ENCODE measurements around the gene LRRC52.

The LRRC52 gene

DNA sequence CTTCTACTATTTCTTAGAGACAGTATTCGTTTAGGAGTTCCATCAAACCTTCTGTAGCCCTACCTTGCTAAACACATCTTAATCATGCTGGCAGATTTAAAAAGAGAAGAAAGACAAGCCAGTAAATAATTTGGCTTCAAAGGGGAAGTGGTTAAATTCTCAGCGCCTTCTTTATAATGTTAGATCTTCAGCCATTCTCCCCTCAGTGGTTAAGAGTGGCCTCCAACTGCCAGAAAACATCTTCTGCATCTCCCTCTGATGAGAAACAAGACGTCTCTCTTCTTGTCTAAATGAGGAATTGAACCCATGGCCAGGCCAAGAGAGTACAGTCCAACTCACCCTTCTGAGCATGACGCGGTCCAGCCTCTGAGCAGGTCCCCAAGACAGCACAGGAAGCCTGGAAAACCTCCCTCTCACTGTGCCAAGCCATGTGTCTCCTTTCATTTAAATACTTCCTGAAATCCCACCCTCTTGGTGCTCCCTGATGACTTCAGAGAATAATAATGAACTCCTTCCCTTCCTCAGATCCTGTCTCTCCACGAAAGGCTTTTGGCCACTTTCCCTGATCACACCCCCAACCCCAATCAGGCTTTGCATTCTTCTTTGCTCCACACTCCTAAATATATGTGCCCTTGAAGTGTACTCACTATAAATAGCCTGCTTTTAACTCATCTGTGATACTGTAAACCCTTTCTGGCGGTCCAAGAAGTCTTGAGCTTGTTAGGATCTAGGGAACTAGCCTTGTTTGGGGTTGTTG is 16.4 kb upstream of the LRRC52 start:
- Mint-ChIP-seq H3K9me3 (peaks cover 3 to 5% of the 10 kb centered on the region in 2 donors), H3K4me3 (no peak overlapping the region), H3K27ac (no peak overlapping the region), H3K4me1 (no peaks in the 10 kb centered on the region), H3K27me3 (peaks cover 65% of the 10 kb centered on the region)
- no peak for DNase-seq
- no peak for ATAC-seq

DNA sequence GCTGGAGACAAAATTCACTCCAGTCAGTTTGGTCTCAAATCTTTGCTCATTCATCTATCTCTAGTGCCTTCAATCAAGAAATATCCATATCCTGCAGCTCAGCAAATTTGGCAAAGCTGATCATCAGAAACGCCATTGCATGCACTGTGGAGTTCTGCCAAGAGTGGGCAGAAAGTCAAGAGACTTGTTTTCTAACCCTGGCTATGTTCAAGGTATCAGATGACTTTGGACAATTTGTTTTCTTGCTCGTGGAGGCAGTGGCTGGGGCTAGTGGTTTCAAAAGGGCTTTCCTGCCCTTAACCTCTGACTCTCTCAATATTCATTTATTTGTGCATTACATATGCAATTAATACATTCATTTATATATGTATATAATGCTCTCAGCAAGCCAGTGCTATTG is 12.8 kb upstream of the LRRC52 start:
- Mint-ChIP-seq H3K4me1 (no peaks in the 10 kb centered on the region), H3K9me3 (no peaks in the 10 kb centered on the region), H3K4me3 (no peak overlapping the region), H3K27me3 (peaks cover 49% of the 10 kb centered on the region), H3K27ac (no peak overlapping the region)
- DNase-seq (no peak), ATAC-seq (no peak)

DNA sequence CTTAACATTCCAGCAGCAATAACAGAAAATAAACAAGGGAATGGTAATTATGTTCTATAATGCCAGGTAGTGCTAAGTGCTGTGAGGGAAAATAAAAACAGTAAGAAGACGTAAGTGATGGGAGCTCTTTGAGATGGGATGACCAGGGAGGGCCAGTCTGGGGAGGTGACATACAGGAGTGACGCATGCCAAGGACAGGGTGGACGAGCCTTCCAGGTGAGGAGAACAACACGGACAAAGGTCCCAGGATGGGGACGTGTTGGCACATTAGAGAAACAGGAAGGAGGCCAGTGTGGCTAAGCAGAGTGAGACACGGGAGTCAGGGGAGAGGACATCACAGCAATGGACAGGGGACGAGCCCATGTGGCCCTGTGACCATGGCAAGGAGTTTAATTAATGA is 11.7 kb upstream of the LRRC52 start:
- DNase-seq = no peak
- peaks cover 3% of the 10 kb centered on the region for H3K4me1 Mint-ChIP-seq
- H3K4me3 Mint-ChIP-seq = no peak overlapping the region
- peaks cover 39% of the 10 kb centered on the region for H3K27me3 Mint-ChIP-seq
- no peak for ATAC-seq
- no peaks in the 10 kb centered on the region for H3K9me3 Mint-ChIP-seq
- H3K27ac Mint-ChIP-seq = no peak overlapping the region

DNA sequence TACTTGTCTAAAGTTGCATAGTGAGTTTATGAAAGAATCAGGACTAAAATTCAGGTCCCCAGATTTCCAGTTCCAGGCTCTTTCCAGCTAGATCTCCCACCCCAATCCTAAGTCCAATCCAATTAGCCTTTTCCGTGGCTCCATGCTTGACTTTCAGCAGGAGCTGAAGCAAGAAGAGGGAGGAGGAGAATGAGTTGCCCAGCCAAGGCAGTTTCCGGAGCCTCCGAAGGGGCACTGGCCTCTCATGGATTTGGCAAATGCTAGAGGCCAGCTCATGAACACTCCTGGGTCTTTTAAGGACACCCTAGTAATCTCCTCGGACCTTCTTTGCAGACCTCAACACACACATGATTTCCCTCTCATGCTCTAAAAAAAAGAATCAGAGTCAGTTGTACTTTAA is 10.5 kb upstream of the LRRC52 start:
- H3K27me3 Mint-ChIP-seq = peaks cover 35% of the 10 kb centered on the region
- H3K9me3 Mint-ChIP-seq = no peaks in the 10 kb centered on the region
- no peak overlapping the region for H3K27ac Mint-ChIP-seq
- no peak for DNase-seq
- no peak for ATAC-seq
- peaks cover 7% of the 10 kb centered on the region for H3K4me1 Mint-ChIP-seq
- no peak overlapping the region for H3K4me3 Mint-ChIP-seq

DNA sequence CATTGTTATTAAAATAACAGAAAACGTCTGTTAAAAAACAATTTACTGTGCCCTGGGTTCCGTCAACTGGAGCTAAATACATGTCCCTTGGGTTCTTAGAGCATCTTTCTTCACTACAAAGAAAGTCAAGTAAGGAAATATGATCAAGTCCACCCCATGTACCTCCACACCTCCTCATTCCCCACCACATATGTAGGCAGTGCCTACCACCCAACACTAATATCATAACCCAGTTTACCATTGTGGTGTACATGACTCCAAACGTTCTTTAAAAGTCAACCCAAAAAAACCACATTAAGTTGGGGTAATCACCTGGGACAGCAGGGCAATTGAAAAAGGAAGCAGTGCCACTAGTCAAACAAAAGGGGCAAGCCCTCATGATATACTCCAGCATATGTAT is 7.8 kb upstream of the LRRC52 start:
- H3K4me3 Mint-ChIP-seq = no peak overlapping the region
- ATAC-seq (peak; percentile 76), DNase-seq (peak in 1 of 2 donors; percentile 10)
- H3K27ac Mint-ChIP-seq = no peak overlapping the region
- H3K27me3 Mint-ChIP-seq = peaks cover 46% of the 10 kb centered on the region
- peaks cover 7% of the 10 kb centered on the region for H3K4me1 Mint-ChIP-seq
- no peaks in the 10 kb centered on the region for H3K9me3 Mint-ChIP-seq

DNA sequence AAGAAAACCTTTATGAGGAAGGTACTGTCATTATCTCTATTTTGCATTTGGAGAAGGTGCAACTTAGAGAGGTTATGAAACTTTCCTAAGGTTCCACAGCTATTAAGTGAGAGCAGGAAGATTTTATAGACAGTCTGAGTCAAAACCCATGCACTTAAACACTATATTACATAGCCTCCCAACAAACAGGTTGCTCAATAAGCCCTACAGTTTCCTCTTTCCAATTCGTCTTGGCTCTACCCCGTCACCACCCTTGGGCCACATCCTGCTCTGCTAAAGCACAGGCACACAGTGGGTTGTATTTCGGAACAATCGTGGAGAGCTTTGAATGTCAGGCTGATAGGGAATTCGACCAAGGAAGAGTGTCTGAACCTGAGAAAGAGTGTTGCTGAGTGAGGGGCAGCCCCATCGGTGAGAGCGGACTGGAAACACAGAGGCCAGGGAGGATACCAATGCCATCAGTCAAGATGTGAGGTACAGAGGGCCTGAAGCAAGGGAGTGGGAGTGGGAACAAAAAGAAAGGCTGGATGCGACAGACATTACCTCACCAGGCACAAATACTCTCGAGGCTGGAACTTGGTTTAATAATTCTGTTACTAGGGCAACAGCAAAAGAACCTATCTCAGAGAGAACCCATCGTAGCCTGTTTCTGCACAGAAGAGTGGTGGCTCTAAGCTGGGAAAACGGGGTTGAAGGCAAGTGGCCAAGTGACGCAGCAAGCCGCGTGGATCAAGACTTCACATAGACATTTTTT is 6.3 kb upstream of the LRRC52 start:
- Mint-ChIP-seq H3K4me1 (peaks cover 7% of the 10 kb centered on the region), H3K27ac (no peak overlapping the region), H3K9me3 (no peaks in the 10 kb centered on the region), H3K27me3 (peaks cover 43% of the 10 kb centered on the region), H3K4me3 (no peak overlapping the region)
- ATAC-seq (peak; percentile 61), DNase-seq (no peak)

DNA sequence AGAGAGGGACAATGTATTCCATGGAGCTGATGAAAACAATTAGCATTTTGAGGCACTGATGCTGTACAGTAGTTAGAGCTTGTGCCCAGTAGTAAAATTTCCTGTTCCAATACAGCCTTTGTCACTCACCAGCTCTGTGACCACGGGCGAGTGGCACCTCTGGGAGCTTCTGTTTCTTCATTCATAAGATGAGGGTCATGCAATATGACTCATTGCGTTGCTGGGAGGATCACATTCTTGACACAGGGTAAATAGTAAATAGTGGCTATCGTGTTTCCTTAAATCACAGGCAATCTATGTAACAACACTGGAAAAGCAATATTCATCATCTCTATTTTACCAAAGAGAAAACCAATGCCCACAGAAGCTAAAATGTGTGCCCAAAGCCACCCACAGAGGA is 4.5 kb upstream of the LRRC52 start:
- Mint-ChIP-seq H3K27me3 (peaks cover 51% of the 10 kb centered on the region), H3K27ac (no peak overlapping the region), H3K4me3 (no peak overlapping the region), H3K9me3 (no peaks in the 10 kb centered on the region), H3K4me1 (peaks cover 14% of the 10 kb centered on the region)
- ATAC-seq (no peak), DNase-seq (no peak)

DNA sequence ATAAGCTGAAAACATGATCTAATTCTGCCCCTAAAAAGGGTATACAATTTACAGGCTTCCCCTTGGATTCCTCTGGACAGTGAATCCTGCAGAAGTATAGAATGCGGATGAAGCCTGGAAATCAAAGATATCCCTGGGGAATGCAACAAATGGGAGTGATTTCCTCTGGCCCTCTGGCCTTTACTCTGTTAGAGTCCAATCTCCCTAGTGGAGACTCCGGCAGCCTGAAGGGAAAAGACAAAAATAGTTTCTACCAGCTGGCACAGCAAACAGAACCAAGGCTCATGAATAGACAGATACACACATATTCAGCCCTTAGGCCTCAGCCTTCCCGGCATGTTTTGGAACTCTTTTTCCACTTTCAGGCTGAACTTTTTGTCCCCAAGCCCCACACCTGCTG is 3.9 kb upstream of the LRRC52 start:
- ATAC-seq = no peak
- no peak overlapping the region for H3K27ac Mint-ChIP-seq
- H3K4me1 Mint-ChIP-seq = peaks cover 14% of the 10 kb centered on the region
- H3K27me3 Mint-ChIP-seq = peaks cover 57% of the 10 kb centered on the region
- DNase-seq = no peak
- no peak overlapping the region for H3K4me3 Mint-ChIP-seq
- no peaks in the 10 kb centered on the region for H3K9me3 Mint-ChIP-seq

DNA sequence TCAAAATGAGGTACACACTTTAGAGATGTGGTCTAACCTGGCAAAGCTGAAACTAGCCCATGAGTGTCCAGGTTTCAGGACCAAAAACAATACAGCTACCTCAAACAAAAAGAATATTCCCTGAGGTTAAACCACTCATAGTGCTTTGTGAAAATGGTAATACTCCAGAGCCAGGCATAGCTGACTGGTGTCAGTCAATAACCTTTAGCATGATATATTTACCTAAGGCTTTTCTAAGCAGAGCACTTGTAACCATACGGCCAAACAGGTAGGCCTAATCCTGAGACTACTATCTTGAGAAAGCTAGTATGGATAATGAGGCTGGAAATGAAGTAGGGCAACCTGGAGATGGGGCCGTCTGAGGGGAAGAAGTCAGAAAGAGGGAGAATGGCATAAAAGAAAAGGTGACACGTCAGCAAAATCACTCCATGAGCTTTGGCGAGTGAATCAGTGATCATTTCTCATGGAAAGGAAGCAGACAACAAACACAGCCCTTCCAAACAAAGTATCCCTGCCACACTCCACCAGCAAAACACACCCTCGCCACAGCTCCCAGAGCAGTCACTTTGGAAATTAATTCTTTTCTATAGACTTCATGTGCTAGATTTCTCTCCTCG is 1.7 kb upstream of the LRRC52 start:
- ATAC-seq = no peak
- Mint-ChIP-seq H3K27ac (no peak overlapping the region), H3K27me3 (peaks cover 79% of the 10 kb centered on the region), H3K9me3 (no peaks in the 10 kb centered on the region), H3K4me1 (peaks cover 11% of the 10 kb centered on the region), H3K4me3 (no peak overlapping the region)
- no peak for DNase-seq

DNA sequence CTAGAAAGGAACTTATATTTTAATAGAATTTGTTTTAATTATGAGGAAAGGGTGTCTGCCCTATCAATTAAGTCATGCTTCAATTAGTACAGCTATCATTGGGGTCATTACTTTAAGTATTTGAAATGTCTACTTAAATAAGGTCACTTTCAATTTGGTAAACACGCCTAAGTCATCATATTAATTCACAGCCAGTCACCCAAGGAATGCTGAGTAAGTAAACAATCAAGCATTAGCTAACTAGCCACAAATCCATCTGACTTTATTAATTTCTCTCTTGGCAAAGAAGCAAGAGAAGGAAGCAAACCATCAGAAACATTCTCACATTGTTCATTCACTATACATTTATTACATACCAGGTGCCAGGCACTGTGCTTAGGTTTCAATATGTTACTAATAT is 1.2 kb upstream of the LRRC52 start:
- ATAC-seq = no peak
- peaks cover 79% of the 10 kb centered on the region for H3K27me3 Mint-ChIP-seq

DNA sequence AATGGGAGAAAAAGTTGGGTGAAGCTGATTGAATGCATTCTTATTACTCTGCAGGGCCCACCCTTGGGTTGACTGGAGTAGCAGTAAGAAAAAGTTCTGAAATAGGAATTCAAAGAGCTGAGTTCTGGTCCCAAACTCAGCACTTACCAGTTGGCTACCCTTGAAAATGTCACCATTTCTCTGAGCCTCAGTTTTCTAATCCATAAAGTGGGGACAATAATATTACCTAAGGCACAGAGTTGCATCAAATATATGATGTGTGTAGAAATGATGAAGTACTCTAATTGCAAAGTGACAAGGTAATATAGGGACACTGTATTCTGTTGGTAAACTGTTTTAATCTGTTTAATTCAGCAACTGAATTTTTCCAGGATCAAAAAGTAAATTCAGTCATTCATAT is 1.2 kb downstream of the LRRC52 start:
- Mint-ChIP-seq H3K27ac (no peak overlapping the region), H3K4me1 (peaks cover 7% of the 10 kb centered on the region), H3K9me3 (no peaks in the 10 kb centered on the region), H3K27me3 (peaks cover 82% of the 10 kb centered on the region), H3K4me3 (no peak overlapping the region)
- no peak for ATAC-seq
- no peak for DNase-seq

More for the DNA sequence above, 1.2 kb upstream of the LRRC52 start:
- H3K4me1 Mint-ChIP-seq = peaks cover 7% of the 10 kb centered on the region
- no peak for DNase-seq
- H3K27ac Mint-ChIP-seq = no peak overlapping the region
- no peak overlapping the region for H3K4me3 Mint-ChIP-seq
- H3K9me3 Mint-ChIP-seq = no peaks in the 10 kb centered on the region

DNA sequence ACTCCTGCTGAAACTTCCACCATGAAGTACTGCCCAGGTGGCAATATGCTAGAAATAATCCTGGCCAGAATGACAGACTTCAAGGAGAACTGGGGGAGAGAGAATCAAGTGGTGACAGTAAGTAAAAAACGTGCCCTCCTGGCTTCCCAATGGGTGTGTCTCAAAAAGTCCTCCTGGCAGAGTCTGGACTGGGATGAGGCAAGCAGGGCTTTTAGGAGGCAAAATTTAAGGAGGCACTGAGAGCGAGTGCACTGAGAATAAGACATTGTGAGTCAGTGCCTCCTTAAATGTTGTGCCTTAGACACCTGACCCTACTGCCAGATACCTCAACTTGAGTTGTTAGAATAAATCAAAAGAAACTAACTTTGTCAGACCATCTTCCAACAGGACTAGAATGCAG is 2.2 kb downstream of the LRRC52 start:
- DNase-seq (no peak), ATAC-seq (no peak)
- Mint-ChIP-seq H3K27me3 (peaks cover 72% of the 10 kb centered on the region), H3K9me3 (no peaks in the 10 kb centered on the region), H3K4me1 (peaks cover 7% of the 10 kb centered on the region), H3K4me3 (no peak overlapping the region), H3K27ac (no peak overlapping the region)

DNA sequence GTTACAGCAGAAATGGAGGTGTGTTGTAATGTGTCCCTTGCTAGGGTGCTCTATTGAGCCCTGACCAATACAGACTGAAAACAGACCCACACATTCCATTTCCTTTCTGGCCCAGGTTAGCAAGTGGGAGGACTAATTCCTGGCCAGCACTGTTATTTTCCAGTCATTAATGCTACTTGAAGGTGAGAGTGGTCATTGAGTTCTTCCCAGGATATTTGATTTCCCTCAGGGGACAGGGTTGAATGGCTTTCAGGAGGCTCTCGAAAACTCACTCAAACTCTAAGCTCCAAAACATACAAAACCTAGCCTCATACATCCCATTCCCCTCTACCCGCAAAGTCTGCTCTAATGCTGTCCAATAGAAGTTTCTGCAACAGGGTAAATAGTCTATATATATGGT is 6.2 kb downstream of the LRRC52 start:
- Mint-ChIP-seq H3K27me3 (peaks cover 51% of the 10 kb centered on the region), H3K9me3 (no peaks in the 10 kb centered on the region), H3K4me3 (no peak overlapping the region), H3K4me1 (no peaks in the 10 kb centered on the region), H3K27ac (no peak overlapping the region)
- no peak for ATAC-seq
- DNase-seq = no peak

DNA sequence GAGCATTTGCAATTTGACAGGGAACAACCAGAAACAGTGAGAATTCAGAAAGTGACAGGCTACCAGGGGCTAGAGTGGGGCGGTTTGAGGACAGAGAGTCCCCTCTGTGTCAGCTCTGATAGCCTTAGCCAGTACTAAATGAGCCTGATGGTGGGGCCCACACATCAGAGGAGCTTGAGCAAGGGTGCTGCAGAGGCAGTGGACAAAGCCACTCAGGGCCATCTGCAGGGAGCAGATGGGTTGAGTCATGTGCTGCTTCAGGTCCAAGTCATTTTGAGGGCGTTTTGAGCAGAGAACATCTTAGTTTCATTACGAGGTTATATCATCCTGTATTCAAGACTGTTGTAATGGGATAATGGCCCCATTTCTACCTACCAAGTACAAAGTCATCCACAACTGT is 7.7 kb downstream of the LRRC52 start:
- no peak overlapping the region for H3K4me3 Mint-ChIP-seq
- no peaks in the 10 kb centered on the region for H3K9me3 Mint-ChIP-seq
- DNase-seq (no peak), ATAC-seq (no peak)
- peaks cover 37% of the 10 kb centered on the region for H3K27me3 Mint-ChIP-seq
- no peaks in the 10 kb centered on the region for H3K4me1 Mint-ChIP-seq
- H3K27ac Mint-ChIP-seq = no peak overlapping the region

DNA sequence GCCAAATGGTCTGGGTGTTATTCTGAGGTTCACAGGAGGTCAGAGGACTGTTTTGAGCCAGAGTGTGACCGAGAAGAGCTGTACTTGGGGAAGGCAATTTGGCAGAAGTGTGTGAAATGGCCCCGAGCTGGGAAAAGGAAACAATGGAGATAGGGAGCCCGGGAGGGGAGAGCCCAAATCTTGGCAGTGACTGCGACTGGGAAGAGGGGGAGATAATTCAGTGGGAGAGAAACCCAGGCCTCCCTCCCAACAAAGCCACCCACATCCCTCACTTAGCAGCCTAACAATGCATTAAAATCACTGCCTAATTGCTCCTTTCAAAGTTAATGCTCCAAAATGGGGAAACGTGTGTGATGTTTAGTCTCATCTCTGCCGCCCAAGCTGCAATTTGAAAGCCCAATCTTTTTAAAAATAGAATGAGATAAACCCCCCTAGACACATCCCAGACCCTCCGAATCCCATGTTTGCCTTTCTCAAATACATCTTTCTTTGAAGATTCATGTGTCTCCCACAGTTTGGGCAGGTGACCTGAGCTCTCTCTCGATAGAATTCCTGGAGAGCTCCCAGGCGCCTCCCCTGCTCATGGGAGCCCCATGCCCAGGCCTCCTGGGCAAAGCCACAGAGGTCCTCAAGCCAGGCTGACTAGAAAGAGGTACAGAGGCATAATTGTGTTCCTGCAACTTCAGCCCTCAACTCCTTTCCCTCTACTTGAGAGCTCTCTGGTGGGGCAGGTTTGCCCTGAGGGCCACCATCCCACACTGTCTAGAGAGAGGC is 17.3 kb downstream of the LRRC52 start:
- Mint-ChIP-seq H3K9me3 (no peaks in the 10 kb centered on the region), H3K27ac (no peak overlapping the region), H3K4me1 (no peaks in the 10 kb centered on the region), H3K4me3 (no peak overlapping the region), H3K27me3 (peaks cover 34% of the 10 kb centered on the region)
- ATAC-seq = peak; percentile 46
- DNase-seq = no peak

DNA sequence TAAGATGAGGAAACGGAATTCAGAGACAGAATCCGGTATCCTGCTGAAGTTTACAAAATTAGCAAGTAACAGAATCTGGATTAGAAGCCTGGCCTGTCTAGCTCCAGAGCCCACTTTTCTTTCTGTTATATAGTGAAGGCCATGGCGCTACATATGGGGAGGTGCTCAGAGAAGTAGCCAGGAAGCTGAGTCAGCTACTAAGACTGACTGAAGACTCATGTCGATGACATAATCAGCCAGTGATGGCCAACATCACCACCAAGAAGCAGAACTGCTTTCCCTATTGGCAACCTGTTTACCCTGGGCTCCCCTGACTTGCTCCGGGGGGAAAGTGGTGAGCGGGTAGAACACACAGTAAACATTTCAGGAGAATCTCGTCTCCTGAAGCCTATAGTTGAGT is 18.8 kb downstream of the LRRC52 start:
- H3K4me3 Mint-ChIP-seq = no peak overlapping the region
- ATAC-seq = no peak
- DNase-seq = no peak
- no peaks in the 10 kb centered on the region for H3K4me1 Mint-ChIP-seq
- H3K9me3 Mint-ChIP-seq = no peaks in the 10 kb centered on the region
- H3K27me3 Mint-ChIP-seq = peaks cover 40% of the 10 kb centered on the region
- no peak overlapping the region for H3K27ac Mint-ChIP-seq

Measured in stimulated activated naive CD8-positive, alpha-beta T cell treated with anti-CD3 and anti-CD28 coated beads, Interleukin-15, amount 100 ng/mL, for 72 hours (primary cell).